Smooth muscle cell (in vitro differentiated cells): ENCODE results near the gene PTBP3. TPM values are rescaled to one million over a fixed set of nuclear protein-coding genes. Genes with fewer than 3 reads are reported as not detected.

Source experiments
- DNase-seq: peaks from one replicate; lab custom pipeline; 2025; ENCODE audit not compliant: unreplicated experiment; lab: John Stamatoyannopoulos, UW
- H2AFZ ChIP-seq: fragments of 200-600 bp; sonication (generic); 2 replicates; pipeline ENCODE4 v1.6.0; 2016; ENCODE audit warnings: antibody characterized with exemption, low read depth, mild to moderate bottlenecking
- H3F3A ChIP-seq: fragments of 200-600 bp; sonication (generic); 2 replicates; pipeline ENCODE4 v1.6.0; 2017; ENCODE audit warnings: antibody characterized with exemption, low read depth
- H3K27ac ChIP-seq: fragments of 200-600 bp; sonication (generic); 2 replicates; pipeline ENCODE4 v1.5.1; 2016; ENCODE audit warnings: low read depth, mild to moderate bottlenecking
- H3K27me3 ChIP-seq: fragments of 200-600 bp; sonication (generic); 2 replicates; pipeline ENCODE4 v1.6.1; 2016; ENCODE audit warnings: low read depth, mild to moderate bottlenecking
- H3K36me3 ChIP-seq: fragments of 200-600 bp; sonication (generic); 2 replicates; pipeline ENCODE4 v1.5.1; 2016; ENCODE audit warnings: low read depth
- H3K4me1 ChIP-seq: fragments of 200-600 bp; sonication (generic); 2 replicates; pipeline ENCODE4 v1.5.1; 2016; ENCODE audit warnings: low read depth
- H3K4me2 ChIP-seq: fragments of 200-600 bp; sonication (generic); 2 replicates; pipeline ENCODE4 v1.6.0; 2016; ENCODE audit warnings: mild to moderate bottlenecking
- H3K4me3 ChIP-seq: fragments of 200-600 bp; sonication (generic); 2 replicates; pipeline ENCODE4 v1.5.1; 2016; ENCODE audit warnings: mild to moderate bottlenecking
- H3K79me2 ChIP-seq: fragments of 200-600 bp; sonication (generic); 2 replicates; pipeline ENCODE4 v1.6.0; 2016; ENCODE audit warnings: low read depth, mild to moderate bottlenecking
- H3K9ac ChIP-seq: fragments of 200-600 bp; sonication (generic); 2 replicates; pipeline ENCODE4 v1.6.0; 2016; ENCODE audit warnings: low read depth
- H3K9me3 ChIP-seq: fragments of 200-600 bp; sonication (generic); replicated peaks from 2 replicates; pipeline ENCODE4 v1.5.1; 2016; ENCODE audit warnings: low read depth
- H4K20me1 ChIP-seq: fragments of 200-600 bp; sonication (generic); 2 replicates; pipeline ENCODE4 v1.6.0; 2016; ENCODE audit warnings: low read depth
- CTCF ChIP-seq: fragments of 200-600 bp; sonication (generic); IDR thresholded peaks from 2 replicates; pipeline ENCODE4 v1.5.1; 2017; ENCODE audit warnings: borderline replicate concordance, mild to moderate bottlenecking, antibody characterized with exemption; ENCODE audit not compliant: insufficient read depth, poor library complexity, severe bottlenecking
- WGBS: methylation state at CpG from one replicate; pipeline ENCODE4 v1.1.7; 2016; ENCODE audit warnings: low lambda C conversion rate; 5-methylcytosine and 5-hydroxymethylcytosine counted together
- polyA plus RNA-seq: library from polyadenylated mRNA; unstranded; fragments of >200 nt; fragmentation: Nextera tagmentation; extraction: Ambion mirVana; gene quantifications from 2 replicates; pipeline ENCODE4 v1.2.1, GENCODE V29; 2016
- total RNA-seq: library from RNA; depleted of rRNA; stranded (reverse); fragments of >200 nt; gene quantifications from 2 replicates; pipeline ENCODE4 v1.2.3, GENCODE V29; 2014

PTBP3 gene
- total and polyA plus RNA-seq, 2 experiments from 2014 or later = 9.5 to 51.5 TPM

- no peak for TF ChIP-seq CTCF
- no peaks in the 10 kb centered on the region for H3K9me3 ChIP-seq
- no peaks in the 10 kb centered on the region for H3F3A ChIP-seq
- no peaks in the 10 kb centered on the region for H3K36me3 ChIP-seq
- H3K79me2 ChIP-seq = peaks cover 9% of the 10 kb centered on the region
- H3K9ac ChIP-seq = no peak overlapping the region
- no peak overlapping the region for H2AFZ ChIP-seq
- H3K4me3 ChIP-seq = no peak overlapping the region
- no peaks in the 10 kb centered on the region for H3K27me3 ChIP-seq
- H4K20me1 ChIP-seq = peaks cover 32% of the 10 kb centered on the region
- 95% methylated on average over 5 of the region's 5 CpGs for WGBS
- no peak for DNase-seq
- H3K4me2 ChIP-seq = no peak overlapping the region
- no peaks in the 10 kb centered on the region for H3K4me1 ChIP-seq
- H3K27ac ChIP-seq = no peak overlapping the region
These were observed 88.3 kb downstream of the PTBP3 start for GRCh38 chr9:112245126-112245525.

GRCh38 chr9:112242147-112242804, 91.1 kb downstream of the PTBP3 start:
- Histone ChIP-seq H3K36me3 (no peaks in the 10 kb centered on the region), H3F3A (no peaks in the 10 kb centered on the region), H3K4me3 (no peak overlapping the region), H3K79me2 (peaks cover 5% of the 10 kb centered on the region), H2AFZ (no peak overlapping the region), H3K9ac (no peak overlapping the region), H3K4me2 (no peak overlapping the region), H3K9me3 (no peaks in the 10 kb centered on the region), H3K4me1 (peaks cover 6% of the 10 kb centered on the region), H4K20me1 (peaks cover 43% of the 10 kb centered on the region), H3K27me3 (no peaks in the 10 kb centered on the region), H3K27ac (no peak overlapping the region)
- 96% methylated on average over 6 of the region's 6 CpGs for WGBS
- TF ChIP-seq CTCF = no peak
- DNase-seq = no peak

- no peak for DNase-seq
These were observed 91.9 kb downstream of the PTBP3 start for GRCh38 chr9:112241491-112241890.

More at GRCh38 chr9:112241491-112241890, 91.9 kb downstream of the PTBP3 start:
- no peak overlapping the region for H3K4me3 ChIP-seq
- no peak for TF ChIP-seq CTCF
- H3K79me2 ChIP-seq = peaks cover 5% of the 10 kb centered on the region
- no peaks in the 10 kb centered on the region for H3K9me3 ChIP-seq
- H3K9ac ChIP-seq = no peak overlapping the region
- WGBS = 53% methylated on average over 2 of the region's 2 CpGs
- no peak overlapping the region for H3K27ac ChIP-seq
- H3F3A ChIP-seq = no peaks in the 10 kb centered on the region
- H3K36me3 ChIP-seq = no peaks in the 10 kb centered on the region
- H2AFZ ChIP-seq = no peak overlapping the region
- no peak overlapping the region for H3K4me2 ChIP-seq
- H3K4me1 ChIP-seq = peaks cover 6% of the 10 kb centered on the region
- H3K27me3 ChIP-seq = no peaks in the 10 kb centered on the region
- H4K20me1 ChIP-seq = peaks cover 50% of the 10 kb centered on the region
